OCI-LY7 (cell line): ENCODE data around the gene SNRPD3.

ENCODE experiments used
- CTCF ChIP-seq: fragments of 200-600 bp; sonication (generic); conservative IDR thresholded peaks from 2 replicates; pipeline ENCODE4 v1.5.1; 2014; ENCODE audit warnings: mild to moderate bottlenecking, antibody characterized with exemption, low read length, moderate library complexity, mixed read lengths
- EZH2phosphoT487 ChIP-seq: fragments of 200-600 bp; sonication (generic); IDR thresholded peaks from 2 replicates; pipeline ENCODE4 v1.6.1; 2018; ENCODE audit warnings: low read depth, borderline replicate concordance, mild to moderate bottlenecking, mixed run types, antibody characterized with exemption, low read length, moderate library complexity, mixed read lengths

GRCh38 chr22:24519496-24519895, 36.3 kb upstream of the SNRPD3 start:
- TF ChIP-seq CTCF (no peak), EZH2phosphoT487 (no peak)
